Middle frontal gyrus (tissue), 1 donor: ENCODE data around the gene LAMA5.

Experiments used
- DNase-seq: peaks from one replicate; pipeline ENCODE4 v3.0.0-alpha.2; 2015; ENCODE audit warnings: low spot score; ENCODE audit errors: extremely low spot score

Gene LAMA5

GRCh38 chr20:62350098-62350628 is 16.9 kb downstream of the LAMA5 start:
- DNase-seq = no peak

GRCh38 chr20:62349556-62350097 is 17.5 kb downstream of the LAMA5 start:
- DNase-seq = no peak

- DNase-seq = no peak
Observed at GRCh38 chr20:62348604-62349003, 18.5 kb downstream of the LAMA5 start.

- no peak for DNase-seq
Observed at GRCh38 chr20:62347445-62347844, 19.7 kb downstream of the LAMA5 start.

- no peak for DNase-seq
Observed at GRCh38 chr20:62347151-62347404, 20.0 kb downstream of the LAMA5 start.

- DNase-seq = no peak
Observed at GRCh38 chr20:62346398-62347150, 20.5 kb downstream of the LAMA5 start.

GRCh38 chr20:62345681-62346370 is 21.3 kb downstream of the LAMA5 start:
- no peak for DNase-seq

GRCh38 chr20:62344782-62345181 is 22.3 kb downstream of the LAMA5 start:
- DNase-seq = no peak

GRCh38 chr20:62344092-62344491 is 23.0 kb downstream of the LAMA5 start:
- DNase-seq = no peak

- no peak for DNase-seq
Observed at GRCh38 chr20:62342910-62343309, 24.2 kb downstream of the LAMA5 start.

- no peak for DNase-seq
Observed at GRCh38 chr20:62339647-62340062, 27.5 kb downstream of the LAMA5 start.

GRCh38 chr20:62338294-62338620 is 28.9 kb downstream of the LAMA5 start:
- DNase-seq = no peak

GRCh38 chr20:62337558-62338293 is 29.4 kb downstream of the LAMA5 start:
- DNase-seq = no peak

GRCh38 chr20:62336775-62337557 is 30.1 kb downstream of the LAMA5 start:
- no peak for DNase-seq

- no peak for DNase-seq
Observed at GRCh38 chr20:62336329-62336728, 30.8 kb downstream of the LAMA5 start.

- no peak for DNase-seq
Observed at GRCh38 chr20:62335532-62335931, 31.6 kb downstream of the LAMA5 start.

- DNase-seq = no peak
Observed at GRCh38 chr20:62334881-62335280, 32.2 kb downstream of the LAMA5 start.

GRCh38 chr20:62333820-62334595 is 33.1 kb downstream of the LAMA5 start:
- no peak for DNase-seq

GRCh38 chr20:62332989-62333819 is 33.9 kb downstream of the LAMA5 start:
- DNase-seq = no peak

- DNase-seq = no peak
Observed at GRCh38 chr20:62332421-62332820, 34.7 kb downstream of the LAMA5 start.
